HG02763 (cell line): ENCODE measurements around the gene PF4V1.

ENCODE experiments used
- ATAC-seq: cut with Tn5 transposase; IDR thresholded peaks from one replicate; pipeline ENCODE4 v1.9.1; 2021; ENCODE audit warnings: mild to moderate bottlenecking, moderate library complexity; ENCODE audit not compliant: unreplicated experiment

PF4V1 gene

DNA sequence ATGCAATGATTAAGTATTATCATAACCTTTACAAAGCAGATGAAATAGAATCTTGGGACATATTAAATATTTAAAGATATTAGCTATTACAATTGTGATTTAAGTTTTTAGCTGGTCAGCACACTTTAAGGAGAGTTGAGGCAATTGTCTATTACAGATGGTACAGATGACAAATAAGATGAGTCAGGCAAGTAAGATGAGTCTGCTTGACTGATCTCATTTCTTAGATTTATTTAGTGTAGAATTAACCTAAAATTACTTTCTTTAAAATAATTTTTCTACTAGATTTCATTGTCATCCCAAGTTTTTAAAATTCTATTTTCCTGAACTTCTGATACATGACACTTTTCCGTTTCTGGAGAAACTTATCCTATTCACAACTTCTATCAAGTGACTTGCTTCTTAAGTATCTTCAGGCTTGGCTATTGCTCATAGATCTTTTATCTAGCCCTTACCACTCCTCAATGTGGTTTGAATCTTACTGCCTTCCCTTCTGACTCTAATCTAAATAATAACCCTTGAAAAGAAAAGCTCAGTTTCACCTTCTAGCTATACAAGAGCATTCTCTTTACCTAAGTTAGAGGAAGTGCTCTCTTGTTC lies 49.0 kb downstream of the PF4V1 start:
- ATAC-seq = no peak

DNA sequence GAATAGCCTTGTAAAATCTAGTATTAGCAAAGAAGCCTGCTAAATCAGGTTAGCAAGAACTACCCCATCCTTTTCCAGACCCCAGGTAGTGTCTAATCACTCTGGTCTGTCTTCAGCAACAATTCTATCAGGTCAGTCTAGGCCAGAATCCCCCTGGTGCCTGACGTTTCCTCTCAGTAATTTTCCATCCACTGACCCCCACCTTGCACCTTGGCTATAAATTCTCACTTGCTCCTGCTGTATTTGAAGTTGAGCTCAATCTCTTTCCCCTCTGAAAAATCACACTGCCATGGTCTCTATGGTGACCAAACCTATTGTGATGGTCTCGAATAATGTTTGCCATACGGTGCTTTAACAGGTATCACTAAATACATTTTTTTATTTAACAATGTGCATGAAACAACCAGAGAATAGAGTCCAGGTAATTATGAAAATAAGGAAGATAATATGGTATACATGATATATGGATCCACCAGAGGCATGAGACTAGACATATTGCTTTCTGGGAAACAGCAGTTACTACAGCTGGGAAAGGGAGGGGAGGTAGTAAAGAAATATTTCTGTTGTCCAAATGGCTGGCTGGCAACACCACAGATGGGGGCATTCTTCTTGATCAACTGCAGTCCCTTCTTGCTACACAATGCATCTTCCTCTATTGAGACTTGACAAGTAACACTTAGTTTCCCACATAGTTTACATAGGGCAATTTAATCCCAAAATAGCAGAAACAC lies 49.9 kb downstream of the PF4V1 start:
- no peak for ATAC-seq
